GM18867 (cell line): ENCODE data around the gene SPATA13.
"Not testable (repeated sequence)": the region's sequence is repeated elsewhere in the genome, so short reads cannot be mapped to it uniquely, and the experiment has no call there.

Experiments
- ATAC-seq: cut with Tn5 transposase; IDR thresholded peaks from one replicate; pipeline ENCODE4 v1.9.1; 2021; ENCODE audit warnings: mild to moderate bottlenecking, moderate library complexity; ENCODE audit not compliant: unreplicated experiment

Gene SPATA13

DNA sequence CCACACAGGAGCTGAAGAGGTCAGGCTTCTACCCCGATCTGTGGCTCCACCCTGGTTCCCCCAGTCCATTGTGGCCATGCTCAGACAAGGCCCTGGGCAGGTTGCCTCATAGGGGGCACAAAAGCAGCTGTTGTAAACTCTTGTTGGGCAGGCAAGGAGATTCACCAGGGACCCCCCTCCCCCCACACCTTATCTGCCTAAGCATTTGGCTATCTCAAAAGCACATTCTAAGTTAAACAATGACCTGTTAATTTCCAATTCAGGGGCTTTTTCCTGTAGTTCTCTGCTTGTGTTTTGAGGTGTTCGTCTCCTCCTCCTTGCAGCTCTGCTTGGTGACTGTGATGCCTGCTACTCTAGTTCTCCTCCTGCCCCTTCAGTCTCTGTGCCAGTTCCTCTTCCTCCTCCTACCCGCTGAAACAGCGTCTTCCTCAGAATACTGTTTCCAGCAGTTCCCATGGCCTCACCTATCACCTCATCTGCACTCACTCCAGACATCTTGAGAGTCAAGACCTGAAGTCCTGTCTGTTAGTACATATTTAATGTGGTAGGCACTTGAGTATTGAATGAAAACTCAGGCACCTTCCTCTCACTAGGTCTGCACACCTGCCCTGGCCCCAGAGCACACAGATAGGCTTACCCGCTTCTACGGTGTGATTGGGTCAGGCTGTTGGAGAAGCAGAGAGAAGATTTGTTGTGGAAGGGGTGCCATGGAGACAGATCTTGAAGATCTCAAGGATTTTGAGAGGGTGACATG, 31.7 kb downstream of the SPATA13 start:
- no peak for ATAC-seq

DNA sequence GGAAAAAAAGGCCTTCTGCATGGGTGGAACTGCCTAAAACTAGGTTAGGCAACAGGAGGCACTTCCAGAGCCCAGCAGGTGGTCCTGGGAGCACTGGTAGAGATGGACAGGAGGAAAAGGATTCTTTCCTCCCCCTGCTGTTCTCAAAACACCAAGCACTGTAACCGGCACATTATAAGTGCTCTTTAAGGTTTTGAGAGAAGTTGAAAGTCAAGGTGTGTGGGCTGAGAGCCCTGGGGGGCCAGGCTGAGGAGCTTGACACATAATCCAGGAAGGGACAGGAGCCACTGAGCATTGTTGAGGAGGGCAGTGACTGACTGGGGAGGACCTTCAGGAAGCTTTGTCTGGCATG, 32.3 kb downstream of the SPATA13 start:
- ATAC-seq = no peak

DNA sequence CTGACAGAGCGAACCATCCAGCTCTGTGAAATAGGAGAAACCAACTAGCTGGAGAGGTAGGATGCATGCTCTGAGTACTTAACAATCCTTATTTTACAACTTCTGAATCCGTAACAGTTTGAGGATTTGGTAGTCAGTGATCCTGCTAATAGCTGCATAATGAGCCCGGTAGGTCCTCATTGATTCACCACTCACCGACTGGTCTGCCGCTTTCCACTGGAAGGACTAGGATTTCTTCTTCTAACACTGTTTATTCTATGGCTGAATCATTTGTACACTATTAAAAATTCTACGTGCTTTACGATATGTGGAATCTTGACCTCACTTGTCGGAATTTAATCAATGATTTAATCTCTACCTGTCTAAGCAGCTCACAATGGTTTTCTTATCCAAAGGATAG, 33.9 kb downstream of the SPATA13 start:
- ATAC-seq = no peak

DNA sequence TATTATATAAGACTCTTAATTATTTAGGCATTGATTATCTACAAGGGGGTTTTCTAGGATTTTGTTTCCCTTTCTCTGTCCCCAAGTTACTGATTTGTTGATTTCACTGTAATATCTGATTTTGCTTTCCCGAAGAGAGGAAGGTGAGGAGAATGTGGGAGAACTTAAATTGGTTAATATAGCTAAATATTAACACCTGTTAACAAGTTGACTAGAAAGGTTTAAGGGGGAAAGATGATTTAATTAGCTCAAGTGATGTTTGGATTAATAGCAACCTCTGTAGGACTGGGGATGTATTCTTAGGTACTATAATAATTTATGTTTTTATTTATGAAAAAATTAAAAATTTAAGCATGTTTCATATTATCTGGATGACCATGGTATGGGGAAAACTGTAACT, 35.1 kb downstream of the SPATA13 start:
- ATAC-seq = no peak

DNA sequence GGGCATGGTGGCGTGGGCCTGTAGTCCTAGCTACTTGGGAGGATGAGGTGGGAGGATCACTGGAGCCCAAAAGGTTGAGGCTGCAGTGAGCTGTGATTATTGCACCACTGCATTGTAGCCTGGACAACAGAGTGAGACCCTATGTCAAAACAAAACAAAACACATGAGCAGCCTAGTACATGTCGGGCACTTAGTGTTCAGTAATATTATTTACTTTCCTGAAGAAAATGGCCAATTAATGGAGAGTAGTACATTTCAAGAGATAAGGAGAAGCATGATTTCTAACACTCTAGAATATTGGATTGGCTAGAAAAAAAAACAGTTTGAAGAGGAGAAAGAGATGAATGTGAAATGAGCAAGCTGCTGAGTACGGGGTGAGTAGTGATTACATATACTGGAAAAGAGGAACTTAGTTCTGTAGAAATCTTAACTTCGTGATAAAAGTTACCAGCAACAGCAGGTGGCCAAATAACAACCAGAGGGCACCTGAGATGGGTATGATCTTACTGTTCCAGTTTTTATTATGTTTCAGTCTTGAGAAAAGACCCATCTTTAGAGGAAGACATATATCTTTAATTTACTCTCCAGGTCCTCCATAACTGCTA, 36.2 kb downstream of the SPATA13 start:
- no peak for ATAC-seq

DNA sequence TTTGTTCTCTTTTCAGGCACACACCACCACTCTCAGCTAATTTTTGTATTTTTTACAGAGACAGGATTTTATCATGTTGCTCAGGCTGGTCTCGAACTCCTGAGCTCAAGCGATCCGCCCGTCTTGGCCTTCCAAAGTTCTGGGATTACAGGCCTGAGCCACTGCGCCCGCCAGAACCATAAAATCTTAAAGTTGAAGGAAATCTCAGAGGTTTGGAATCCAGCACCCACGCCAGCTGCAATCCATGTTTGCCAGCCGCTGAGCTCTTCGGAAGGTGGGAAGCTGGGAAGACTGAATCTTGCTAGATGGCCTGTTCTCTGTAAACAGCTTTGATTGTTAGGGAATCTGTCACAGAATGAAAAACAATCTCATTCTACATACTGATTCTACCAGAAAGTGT, 38.5 kb downstream of the SPATA13 start:
- no peak for ATAC-seq

DNA sequence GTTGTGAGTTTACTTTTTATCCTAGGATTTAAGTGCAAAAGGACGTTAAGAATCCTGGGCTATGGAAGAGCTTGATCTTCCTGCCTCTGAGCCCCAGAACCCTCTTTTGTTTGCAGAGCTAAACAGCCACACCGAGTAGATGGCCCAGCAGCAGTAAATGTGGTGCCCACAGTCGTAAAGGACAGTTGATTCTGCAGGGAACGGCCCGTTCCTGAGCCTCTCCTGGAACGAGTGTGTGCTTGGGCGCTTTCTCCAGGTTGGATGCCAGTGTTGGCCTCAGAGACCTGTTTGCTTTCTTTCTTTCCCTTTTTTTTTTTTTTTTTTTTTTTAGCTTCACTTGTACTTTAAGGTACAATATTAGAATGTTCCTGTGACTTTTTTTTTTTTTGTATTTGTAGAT, 41.7 kb downstream of the SPATA13 start:
- no peak for ATAC-seq

DNA sequence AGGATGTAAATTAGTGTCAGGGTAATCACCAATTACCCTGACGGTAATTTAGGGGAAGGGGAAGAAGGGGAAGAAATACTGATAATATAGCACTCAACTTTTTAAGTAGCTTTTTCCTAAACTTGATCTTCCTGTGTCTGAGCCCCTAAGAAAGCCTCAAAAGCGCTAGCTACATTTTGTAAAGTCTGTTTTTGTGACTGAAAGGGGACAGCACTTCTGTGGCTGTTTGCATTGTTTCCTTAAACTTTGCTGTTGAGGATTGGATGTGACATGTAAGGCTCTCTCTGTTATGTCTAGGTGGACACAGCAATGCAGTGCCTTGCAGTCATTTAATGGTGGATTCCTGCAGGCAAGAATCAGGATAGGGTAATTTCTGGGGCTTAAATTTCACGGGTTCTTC, 42.8 kb downstream of the SPATA13 start:
- ATAC-seq = no peak

DNA sequence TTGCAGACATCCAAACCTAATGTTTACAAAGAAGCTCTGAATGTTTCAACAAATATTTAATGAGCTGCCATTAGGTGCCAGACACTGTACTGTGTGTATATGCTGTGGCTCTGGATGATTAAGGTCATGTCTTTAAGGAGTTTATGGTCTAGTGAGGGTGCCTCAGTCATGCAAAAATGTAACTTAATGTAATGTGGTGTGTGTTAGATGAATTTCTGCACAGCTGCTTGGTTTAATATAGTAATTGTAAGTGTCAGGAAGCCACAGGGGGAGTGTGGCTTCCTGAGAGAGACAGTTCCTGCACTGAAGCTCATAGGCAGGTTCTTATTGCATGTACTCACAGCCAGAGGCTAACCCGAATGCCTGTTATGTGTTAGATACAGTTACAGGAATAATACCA, 43.3 kb downstream of the SPATA13 start:
- no peak for ATAC-seq

DNA sequence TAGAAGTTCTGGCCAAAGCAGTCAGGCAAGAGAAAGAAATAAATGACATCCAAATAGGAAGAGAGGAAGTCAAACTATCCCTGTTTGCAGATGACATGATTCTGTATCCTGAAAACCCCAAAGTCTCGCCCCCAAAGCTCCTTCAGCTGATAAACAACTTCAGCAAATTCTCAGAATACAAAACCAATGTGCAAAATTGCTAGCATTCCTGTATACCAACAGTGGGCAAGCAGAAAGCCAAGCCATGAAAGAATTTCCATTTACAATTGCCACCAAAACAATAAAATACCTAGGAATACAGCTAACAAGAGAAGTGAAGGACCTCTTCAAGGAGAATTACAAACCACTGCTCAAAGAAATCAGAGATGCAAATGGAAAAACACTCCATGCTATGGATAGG, 44.6 kb downstream of the SPATA13 start:
- ATAC-seq = not testable (repeated sequence)

DNA sequence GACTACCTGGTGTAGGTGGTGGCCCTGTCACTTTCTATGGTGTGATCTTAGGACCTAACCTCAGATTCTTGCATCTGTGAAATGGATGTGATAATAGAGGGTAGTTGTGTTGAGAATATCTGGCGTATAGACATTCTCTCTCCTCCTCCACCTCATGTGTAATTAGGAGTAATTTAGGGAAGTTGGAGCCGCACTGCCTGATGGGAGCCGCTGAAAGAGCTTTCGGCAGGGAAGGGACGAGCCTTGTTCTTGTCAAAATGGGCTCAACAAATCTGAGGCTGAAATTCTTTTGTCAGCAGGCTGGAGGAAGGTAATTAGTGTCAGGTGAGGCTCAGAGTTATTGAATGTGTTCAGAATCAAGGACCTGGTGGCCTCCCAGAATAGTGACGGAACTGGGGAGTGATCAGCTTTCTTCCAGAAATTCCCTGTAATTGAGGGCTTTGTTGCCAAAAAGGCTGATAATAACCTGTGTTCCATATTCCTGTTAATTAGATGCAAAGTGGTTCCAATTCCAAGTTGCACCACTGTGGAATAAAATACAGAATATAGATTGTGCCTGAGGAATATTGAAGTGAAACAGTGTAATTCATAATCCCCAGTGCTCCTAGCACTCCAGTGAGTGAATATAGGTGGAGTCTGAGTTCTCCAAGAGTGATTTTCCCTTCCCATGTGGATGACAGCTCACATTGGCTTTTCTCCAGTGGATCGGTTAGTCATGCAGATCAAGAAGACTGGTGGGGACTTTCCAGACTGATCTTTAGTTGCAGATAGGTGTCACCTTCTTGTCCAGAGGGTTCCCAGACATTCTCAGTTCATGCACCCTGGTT, 47.5 kb downstream of the SPATA13 start:
- no peak for ATAC-seq

DNA sequence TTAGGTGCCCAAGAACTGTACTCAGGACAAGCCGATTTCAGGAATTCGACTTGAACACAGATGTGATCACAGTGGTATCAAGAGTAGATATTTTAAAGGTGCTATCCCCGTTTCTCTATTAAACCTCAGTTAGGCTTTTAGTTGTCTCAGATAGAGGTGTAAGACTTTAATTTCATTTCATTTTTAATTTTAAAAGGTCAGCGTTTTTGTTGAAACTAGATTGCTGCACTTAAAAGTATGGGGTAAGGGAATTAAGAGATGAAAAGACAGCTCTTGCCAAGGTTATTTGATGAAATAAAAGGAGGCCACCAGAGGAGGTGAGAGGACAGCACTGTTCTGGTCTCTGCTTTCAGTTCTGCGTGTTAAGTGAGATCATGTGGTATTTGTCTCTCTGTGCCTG, 48.6 kb downstream of the SPATA13 start:
- ATAC-seq = no peak

DNA sequence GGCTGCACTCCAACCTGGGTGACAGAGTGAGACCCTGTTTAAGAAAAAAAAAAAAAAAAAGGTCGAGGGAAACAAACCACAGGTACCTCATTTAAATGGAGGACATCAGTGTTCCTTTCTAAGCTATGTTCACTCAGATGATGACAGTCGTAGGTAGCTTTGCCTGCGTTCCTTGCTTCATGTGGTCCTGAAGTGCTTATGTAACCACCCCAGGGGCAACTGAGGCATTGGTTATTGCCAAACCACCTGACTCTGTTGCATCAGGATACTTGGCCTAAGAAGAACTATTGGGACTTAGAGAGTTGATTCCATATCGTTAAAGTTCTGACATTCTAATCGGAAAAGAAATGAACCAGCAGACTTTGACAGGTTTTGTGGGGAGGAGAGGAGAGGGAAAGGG, 51.7 kb downstream of the SPATA13 start:
- no peak for ATAC-seq

DNA sequence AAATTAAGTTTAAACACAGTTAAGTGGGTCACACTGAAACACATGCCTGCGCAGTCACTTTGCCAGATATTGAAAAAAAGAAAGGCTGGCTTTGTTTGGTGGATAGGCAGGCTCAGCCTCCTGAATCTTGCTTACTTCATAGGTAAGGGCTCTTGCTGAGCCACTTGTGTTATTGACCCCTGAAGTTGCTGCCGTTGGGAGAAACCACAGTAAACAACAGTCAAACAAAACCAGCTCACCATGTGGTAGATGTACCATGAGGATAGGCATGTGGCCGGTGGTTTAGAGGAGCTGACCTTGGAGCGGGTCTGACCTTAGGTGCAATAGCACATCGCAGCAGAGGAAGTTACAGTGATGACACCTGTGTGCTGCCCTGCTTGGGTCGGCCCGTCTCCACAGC, 52.2 kb downstream of the SPATA13 start:
- ATAC-seq = no peak

DNA sequence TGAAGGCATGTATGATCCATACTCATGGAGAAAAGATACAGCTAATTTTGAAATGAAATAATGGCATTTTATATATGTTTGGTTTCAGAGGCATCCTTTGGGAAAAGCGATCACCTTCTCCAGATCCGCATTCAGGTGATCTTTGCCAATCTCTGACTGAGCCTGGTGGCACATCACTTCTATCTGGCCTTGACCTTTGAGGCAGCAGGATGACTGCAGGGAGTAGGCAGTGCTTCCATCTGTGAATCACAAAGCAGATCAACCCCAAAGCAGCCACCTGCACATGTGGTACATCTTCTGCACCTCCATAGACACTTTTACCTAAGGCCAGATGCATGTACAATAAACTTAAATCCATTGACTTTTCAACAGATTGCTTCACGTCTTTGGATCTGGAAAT, 53.4 kb downstream of the SPATA13 start:
- no peak for ATAC-seq

DNA sequence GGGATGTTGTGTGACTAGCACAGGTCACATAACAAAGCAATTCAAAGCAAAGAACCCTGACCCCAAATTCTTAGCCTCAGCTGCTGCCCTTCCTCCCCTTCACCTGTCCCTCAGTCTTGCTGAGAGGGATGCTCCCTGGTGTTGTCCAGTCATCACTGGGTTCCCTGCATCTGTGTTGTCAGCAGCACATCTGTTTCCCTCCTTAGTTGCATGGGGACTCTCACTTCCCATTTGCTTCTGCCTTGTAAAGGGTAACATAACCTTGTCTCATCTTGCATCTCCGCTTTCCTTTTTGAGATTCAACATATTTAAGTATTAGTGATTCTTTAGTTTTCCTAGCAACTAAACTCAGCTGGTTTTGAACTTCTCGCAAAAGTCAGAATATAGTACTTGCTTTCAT, 54.0 kb downstream of the SPATA13 start:
- peak; percentile 55 for ATAC-seq

DNA sequence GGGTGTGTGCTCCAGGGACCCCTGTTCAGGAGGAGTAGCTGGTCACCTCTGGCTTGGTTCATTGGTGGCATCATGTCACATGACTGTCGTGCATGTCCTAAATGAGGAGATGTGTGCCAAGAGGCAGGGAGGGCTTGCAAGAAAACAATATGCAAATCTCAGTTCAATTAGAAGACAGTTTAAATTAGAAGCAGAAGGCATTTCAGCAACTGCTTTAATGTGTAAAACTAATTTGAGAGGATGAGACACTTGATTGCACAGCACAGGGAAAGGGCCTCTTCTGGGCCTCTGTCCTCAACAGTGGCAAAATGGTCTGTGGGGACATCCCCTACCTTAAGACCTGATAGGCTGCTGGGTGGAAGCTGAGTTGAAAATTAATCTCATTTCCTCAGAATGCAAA, 54.6 kb downstream of the SPATA13 start:
- peak; percentile 28 for ATAC-seq

DNA sequence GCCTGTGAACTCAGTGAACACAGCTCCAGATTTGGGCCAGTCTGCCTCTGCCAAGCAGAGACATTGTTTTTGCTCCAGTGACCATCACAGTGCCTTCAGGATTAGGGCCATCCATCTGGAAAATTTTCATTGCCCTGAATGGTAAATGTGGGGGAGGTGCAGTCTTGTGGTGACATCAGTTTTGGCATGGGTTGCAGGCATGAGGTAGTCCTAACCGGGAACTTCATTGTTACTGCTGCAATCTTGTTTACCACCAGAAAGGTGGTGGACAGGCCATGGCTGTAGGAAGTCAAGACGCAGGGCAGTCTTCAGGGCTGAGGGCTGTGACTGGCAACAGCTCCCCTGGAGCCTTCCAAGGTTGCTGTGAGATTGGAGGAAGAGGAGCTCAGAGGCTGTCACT, 55.2 kb downstream of the SPATA13 start:
- ATAC-seq = no peak

DNA sequence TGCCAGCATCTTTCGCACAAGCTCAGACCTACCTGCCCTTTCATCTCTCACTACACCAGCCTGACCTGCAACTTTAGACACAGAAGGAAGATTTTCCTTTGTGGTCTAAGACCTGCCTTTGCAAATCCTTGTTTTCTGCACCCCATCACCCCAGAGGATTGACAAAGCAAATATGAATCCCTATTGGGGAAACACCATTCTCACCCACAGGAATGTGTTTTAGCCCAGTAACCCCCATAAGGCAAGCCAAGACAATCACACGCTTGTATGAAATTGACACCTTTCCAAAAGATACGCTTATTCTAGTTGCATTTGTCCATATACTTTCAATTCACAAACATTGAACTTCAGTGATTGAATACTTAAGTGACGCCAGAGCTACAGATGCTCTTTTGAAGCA, 55.7 kb downstream of the SPATA13 start:
- ATAC-seq = no peak

DNA sequence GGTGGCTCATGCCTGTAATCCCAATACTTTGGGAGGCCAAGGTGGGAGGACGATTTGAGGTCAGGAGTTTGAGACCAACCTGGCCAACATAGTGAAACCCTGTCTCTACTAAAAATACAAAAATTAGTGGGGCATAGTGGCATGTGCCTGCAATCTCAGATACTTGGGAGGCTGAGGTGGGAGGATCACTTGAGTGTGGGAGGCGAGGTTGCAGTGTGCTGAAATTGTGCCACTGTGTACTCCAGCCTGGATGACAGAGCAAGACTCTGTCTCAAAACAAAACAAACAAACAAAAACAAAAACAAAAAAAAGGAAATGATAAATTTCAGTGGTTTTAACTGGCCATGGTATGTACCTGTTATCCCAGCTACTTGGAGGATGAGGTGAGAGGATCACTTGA, 56.3 kb downstream of the SPATA13 start:
- ATAC-seq = peak; percentile 39

DNA sequence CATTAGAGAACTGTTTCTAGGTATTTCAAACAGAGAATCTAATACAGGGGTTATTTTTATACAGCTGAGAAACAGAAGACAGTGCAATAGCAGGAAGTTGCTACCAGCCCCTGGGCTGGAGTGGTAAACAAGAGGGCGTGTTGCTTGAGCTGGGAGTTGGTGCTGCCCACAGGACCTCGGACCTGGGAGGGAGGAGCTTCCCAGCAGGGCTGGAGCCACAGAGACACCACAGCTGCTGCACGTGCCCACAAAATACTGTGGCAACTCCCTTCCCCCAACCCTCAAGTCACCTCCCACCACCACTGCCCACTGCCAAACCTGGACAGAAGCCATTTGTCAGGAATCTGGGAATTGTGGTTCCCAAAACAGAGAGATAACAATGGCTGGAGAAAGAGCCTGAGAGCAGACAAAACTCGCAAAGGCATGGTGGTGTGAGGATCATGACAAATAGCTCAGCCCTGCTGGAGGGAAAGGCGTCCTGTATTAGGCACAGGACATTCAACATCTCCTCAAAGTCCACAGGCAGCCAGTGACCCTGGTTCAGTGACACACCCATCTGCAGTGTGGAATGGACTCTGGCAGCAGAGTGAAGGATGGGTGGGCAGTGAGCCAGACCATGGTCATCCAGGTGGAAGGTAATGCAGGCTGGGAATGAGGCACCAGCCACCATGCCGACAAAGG, 57.2 kb downstream of the SPATA13 start:
- ATAC-seq = peak; percentile 48

DNA sequence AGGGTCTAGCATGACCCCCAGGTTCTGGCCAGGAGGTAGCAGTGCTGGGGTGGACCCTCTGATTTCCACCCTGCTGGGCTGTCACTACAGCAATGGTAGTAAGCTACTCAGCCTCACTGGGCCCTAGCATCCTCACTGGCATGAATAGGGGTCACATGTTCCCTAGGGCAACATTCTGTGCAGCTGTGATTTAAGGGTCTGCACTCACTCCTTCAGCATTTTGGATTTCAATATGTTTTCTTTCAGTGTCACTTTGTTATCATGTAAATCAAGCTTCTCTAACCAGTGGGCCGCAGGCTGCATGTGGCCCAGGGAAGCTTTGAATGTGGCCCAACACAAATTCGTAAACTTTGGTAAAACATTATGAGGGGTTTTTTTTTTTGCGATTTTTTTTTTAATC, 57.8 kb downstream of the SPATA13 start:
- ATAC-seq = no peak
